ENCODE measurements around the gene DLX1.
"Not testable (repeated sequence)": the region's sequence is repeated elsewhere in the genome, so short reads cannot be mapped to it uniquely, and the experiment has no call there.

Gene DLX1

GRCh38 chr2:172065111-172065510, 20.2 kb upstream of the DLX1 start:
- no peak for DNase-seq (ENCODE audit: low spot score)

- DNase-seq (ENCODE audit: low spot score), result no peak
Measured at GRCh38 chr2:172066394-172066886, 18.9 kb upstream of the DLX1 start.

- DNase-seq (ENCODE audit: low spot score), result not testable (repeated sequence)
Measured at GRCh38 chr2:172067905-172068304, 17.4 kb upstream of the DLX1 start.

- no peak for DNase-seq (ENCODE audit: low spot score)
Measured at GRCh38 chr2:172070936-172071335, 14.4 kb upstream of the DLX1 start.

- no peak for DNase-seq (ENCODE audit: low spot score)
Measured at GRCh38 chr2:172072303-172072702, 13.0 kb upstream of the DLX1 start.

GRCh38 chr2:172072706-172073105, 12.6 kb upstream of the DLX1 start:
- no peak for DNase-seq (ENCODE audit: low spot score)

GRCh38 chr2:172073518-172073917, 11.8 kb upstream of the DLX1 start:
- DNase-seq (ENCODE audit: low spot score), result no peak

- DNase-seq (ENCODE audit: low spot score), result no peak
Measured at GRCh38 chr2:172074254-172074653, 11.1 kb upstream of the DLX1 start.

GRCh38 chr2:172079416-172079815, 5.9 kb upstream of the DLX1 start:
- no peak for DNase-seq (ENCODE audit: low spot score)

- no peak for DNase-seq (ENCODE audit: low spot score)
Measured at GRCh38 chr2:172079838-172080640, 5.3 kb upstream of the DLX1 start.

- no peak for DNase-seq (ENCODE audit: low spot score)
Measured at GRCh38 chr2:172080641-172081220, 4.6 kb upstream of the DLX1 start.

GRCh38 chr2:172081221-172082022, 3.9 kb upstream of the DLX1 start:
- no peak for DNase-seq (ENCODE audit: low spot score)

GRCh38 chr2:172082105-172082943, 3.0 kb upstream of the DLX1 start:
- no peak for DNase-seq (ENCODE audit: low spot score)

- no peak for DNase-seq (ENCODE audit: low spot score)
Measured at GRCh38 chr2:172082944-172083627, 2.2 kb upstream of the DLX1 start.

- DNase-seq (ENCODE audit: low spot score), result no peak
Measured at GRCh38 chr2:172083628-172084394, 1.5 kb upstream of the DLX1 start.

GRCh38 chr2:172084395-172084644, 987 bp upstream of the DLX1 start:
- no peak for DNase-seq (ENCODE audit: low spot score)

GRCh38 chr2:172084645-172085459, 455 bp upstream of the DLX1 start:
- DNase-seq (ENCODE audit: low spot score), result peak; percentile 81

GRCh38 chr2:172086241-172087206, 1.2 kb downstream of the DLX1 start:
- DNase-seq (ENCODE audit: low spot score), result no peak

Measured in putamen (tissue), 1 donor.